Adrenal gland (tissue), 5 donors: ENCODE data around the gene SNAP47.

Source experiments
- POLR2A ChIP-seq, 2 donors: fragments of 450-650 bp; IDR thresholded peaks; one replicate each; pipeline ENCODE4 v1.6.1; 2017; ENCODE audit warnings: antibody characterized with exemption in 2 of 2, mild to moderate bottlenecking in 2 of 2, moderate library complexity in 1 of 2
- TF ChIP-seq, protein P1 (sequence below), 6 experiments: fragments of 450-650 bp in 4 of 6; fragments of 200-600 bp in 2 of 6; sonication (generic) in 1 of 6; IDR thresholded peaks; 1 replicate in 5 of 6; 2 replicates in 1 of 6; pipeline versions ENCODE4 v1.5.1 to v1.8.0; 2016 to 2021; ENCODE audit warnings: antibody characterized with exemption in 6 of 6, mild to moderate bottlenecking in 2 of 6, moderate library complexity in 1 of 6
- donor health status: DM: no; HTN: no; CAD: no.

GRCh38 chr1:227768125-227768439, 32.8 kb downstream of the SNAP47 start:
- TF ChIP-seq, protein P1, sequence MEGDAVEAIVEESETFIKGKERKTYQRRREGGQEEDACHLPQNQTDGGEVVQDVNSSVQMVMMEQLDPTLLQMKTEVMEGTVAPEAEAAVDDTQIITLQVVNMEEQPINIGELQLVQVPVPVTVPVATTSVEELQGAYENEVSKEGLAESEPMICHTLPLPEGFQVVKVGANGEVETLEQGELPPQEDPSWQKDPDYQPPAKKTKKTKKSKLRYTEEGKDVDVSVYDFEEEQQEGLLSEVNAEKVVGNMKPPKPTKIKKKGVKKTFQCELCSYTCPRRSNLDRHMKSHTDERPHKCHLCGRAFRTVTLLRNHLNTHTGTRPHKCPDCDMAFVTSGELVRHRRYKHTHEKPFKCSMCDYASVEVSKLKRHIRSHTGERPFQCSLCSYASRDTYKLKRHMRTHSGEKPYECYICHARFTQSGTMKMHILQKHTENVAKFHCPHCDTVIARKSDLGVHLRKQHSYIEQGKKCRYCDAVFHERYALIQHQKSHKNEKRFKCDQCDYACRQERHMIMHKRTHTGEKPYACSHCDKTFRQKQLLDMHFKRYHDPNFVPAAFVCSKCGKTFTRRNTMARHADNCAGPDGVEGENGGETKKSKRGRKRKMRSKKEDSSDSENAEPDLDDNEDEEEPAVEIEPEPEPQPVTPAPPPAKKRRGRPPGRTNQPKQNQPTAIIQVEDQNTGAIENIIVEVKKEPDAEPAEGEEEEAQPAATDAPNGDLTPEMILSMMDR (IDR thresholded peaks at IDR 0.05) = no peak
- no peak for TF ChIP-seq POLR2A (IDR thresholded peaks at IDR 0.05)
